T-helper 2 cell treated with Interferon-gamma antibody and Interleukin-4, amounts not matched to agents 100 ng/mL and 5 ng/mL, for 36 hours (primary cell): Measurements from ENCODE around the gene CHMP6. TPM values are rescaled to one million over a fixed set of nuclear protein-coding genes. Genes with fewer than 3 reads are reported as not detected.

Source experiments
- intact Hi-C: fragments of 100-400 bp; cut with micrococcal nuclease; formaldehyde crosslinking; loops from one replicate; pipeline ENCODE4 v1.15.1; 2023
- total RNA-seq: library from RNA; stranded (reverse); gene quantifications from 2 replicates; pipeline ENCODE4 v1.2.3, GENCODE V29; 2022

The CHMP6 gene
- total RNA-seq, 1 donor from 2014 or later: 39.6 TPM

- intact Hi-C loops: no loop called here
These were observed 48.5 kb downstream of the CHMP6 start for GRCh38 chr17:81039854-81040758.

- intact Hi-C loops: no loop called here
These were observed 49.2 kb downstream of the CHMP6 start for GRCh38 chr17:81040791-81041337.

- intact Hi-C loops: no loop called here
These were observed 51.0 kb downstream of the CHMP6 start for GRCh38 chr17:81042606-81043005.

DNA sequence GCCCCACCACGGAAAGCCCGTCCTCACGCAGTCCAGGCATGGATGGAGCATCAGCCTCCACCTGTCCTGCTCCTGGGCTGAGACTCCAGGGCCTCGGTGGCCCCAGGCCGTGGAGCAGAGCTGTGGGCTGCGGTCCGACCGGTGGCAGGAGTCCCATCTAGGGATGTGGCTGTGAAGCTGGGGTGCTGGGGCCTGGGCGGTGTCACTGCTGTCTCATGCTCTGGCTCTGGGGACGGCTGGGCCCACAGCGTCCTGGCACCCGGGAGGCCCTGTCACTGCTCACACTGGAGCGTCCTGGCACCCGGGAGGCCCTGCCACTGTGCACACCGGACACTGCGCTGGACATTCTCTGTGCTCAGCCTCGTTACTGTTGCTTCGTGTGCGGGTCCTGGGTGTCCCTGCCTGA is 51.7 kb downstream of the CHMP6 start:
- intact Hi-C loops: no loop called here

DNA sequence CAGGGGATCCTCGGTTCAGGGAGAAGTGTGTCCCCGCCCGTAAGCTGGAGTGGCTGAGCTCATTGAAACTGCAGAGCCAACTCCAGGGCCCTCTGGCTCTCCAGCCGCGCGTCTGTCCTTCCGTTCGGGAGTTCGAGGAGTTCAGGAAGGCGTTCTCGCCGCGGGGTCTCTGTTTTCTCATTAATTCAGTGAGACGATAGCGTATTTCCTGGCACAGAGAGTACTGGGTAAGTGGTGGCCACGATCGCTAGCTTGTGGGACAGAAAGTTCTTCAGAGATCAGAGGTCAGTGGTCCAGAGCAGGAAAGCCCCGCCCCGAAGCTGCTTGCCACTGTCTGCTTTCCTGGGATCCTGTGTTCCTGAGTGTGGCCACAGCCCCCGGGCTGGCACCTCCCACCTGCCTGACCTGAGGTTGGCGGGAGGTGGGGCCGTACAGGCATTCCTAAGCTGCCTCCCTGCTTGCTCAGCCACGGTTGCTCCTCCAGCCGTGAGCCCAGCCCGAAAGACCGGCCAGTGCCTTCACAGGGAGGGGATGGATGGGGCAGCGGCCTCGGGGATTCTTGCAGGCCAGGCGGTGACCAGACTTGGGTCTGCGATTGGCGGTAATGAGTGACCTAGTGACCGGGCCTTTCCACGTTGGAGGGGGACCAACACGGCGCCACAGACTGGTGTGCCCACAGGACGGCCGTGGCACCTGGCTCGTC is 52.2 kb downstream of the CHMP6 start:
- intact Hi-C loops: no loop called here

DNA sequence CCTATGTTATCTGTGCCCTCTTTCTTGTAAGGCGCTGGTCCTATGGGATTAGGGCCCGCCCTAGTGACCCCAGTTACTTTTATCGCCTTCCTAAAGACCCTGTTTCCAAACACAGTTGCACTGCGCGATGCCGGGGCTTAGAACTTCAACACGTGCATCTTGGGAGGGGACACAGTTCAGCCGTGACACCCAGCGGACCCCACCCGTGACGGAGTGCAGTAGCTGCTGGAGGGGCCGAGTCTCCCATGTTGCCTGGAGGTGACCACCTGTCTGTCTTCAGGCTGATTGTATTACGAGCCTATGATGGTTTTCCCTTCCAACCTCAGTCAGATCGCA is 52.8 kb downstream of the CHMP6 start:
- intact Hi-C loops: no loop called here

GRCh38 chr17:81044764-81045589 is 53.3 kb downstream of the CHMP6 start:
- intact Hi-C loops: no loop called here

GRCh38 chr17:81045590-81046095 is 54.0 kb downstream of the CHMP6 start:
- intact Hi-C loops: no loop called here

DNA sequence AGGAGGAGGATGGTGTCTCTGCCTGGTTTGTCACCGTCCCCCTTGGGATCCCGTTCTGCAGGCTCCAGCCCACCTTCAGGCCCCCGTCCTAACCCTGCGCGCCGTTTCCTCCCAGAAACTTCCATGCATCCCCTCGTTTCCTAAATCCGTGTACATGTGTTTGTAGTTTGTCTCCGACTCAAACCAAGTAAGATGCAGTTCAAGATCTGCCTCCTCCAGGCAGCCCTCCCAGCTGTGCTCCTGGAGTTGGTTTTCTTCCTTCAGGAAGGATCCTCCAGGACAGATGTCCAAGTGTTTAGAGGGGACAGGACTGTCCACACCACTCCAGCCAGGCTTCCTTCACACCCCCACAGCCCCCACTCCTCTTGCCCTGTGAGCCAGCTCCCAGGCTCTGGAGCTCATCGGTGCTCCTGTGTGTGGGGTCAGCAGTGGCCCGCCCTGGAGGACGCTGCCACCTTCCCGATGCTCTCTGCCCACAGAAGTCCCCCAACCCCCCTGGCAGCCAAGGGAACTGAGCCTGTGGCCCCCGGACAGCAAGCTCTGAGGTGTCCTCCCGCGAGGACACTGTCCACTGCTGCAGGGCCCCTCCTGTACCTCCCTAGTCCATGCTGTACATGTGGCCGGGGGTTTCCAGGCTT is 54.6 kb downstream of the CHMP6 start:
- intact Hi-C loops: no loop called here

DNA sequence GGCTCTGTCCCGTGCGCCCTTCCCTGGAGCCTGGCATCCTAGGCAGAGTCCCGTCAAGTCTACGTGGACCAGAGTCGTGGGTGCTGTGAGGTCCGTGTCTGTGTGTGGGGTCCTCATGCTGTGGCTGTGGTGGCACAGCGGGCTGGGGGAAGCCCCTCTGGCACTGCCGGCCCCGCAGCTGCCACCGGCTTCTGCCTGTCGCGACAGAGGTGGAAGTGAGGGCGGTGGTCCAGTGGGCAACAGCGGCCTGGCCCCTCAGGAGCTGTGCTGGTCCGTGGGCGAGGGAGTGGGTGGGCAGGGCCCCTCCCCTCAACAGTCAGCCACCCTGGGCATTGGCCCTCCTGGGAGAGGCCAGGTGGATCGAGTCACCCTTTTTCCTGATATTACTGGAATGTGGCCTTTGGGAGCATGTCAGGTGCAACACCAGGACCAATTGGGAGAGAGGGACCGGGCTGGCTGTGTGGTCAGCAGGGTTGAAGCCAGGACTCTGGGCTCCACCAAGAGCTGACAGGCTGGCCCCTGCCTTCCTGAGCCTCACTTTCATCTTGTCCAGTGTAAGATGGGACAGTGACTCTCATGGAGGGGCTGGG is 55.2 kb downstream of the CHMP6 start:
- intact Hi-C loops: no loop called here

DNA sequence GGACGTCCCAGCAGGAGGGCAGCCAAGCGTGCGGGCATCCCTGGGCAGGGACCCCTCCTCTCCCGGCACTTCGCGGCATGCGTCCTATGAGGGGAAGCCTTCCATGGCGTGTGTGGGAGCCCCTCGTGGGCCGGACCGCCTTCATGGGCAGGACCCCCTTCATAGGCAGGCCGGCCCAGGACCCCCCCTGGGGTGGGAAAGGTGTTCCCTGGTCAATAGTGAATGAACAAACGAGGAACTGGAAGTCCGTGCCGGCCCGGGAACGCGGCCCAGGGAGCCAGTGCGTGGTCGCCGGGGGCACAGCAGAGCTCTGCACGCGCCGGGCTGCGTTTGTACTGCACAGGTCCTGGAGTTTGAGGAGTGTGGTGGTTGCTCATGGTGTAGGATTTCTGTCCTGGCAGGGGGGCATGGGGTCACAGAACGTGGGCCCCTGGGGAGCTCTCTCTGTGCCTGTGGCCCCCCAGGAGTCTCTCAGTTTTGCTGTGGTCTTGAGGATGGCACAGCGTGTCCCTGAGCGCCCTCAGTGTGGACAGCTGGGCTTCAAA is 57.3 kb downstream of the CHMP6 start:
- intact Hi-C loops: no loop called here

GRCh38 chr17:81049372-81049911 is 57.8 kb downstream of the CHMP6 start:
- intact Hi-C loops: no loop called here

Other genes with a start within 250 kb of the CHMP6 start
- gene BAIAP2, start 43.3 kb downstream of the CHMP6 start, total RNA-seq: 5.3 and 5.5 TPM in 2 replicates
- not detected in 2 replicates for gene PVALEF, start 173.7 kb downstream of the CHMP6 start, total RNA-seq
- gene AATK, start 174.4 kb downstream of the CHMP6 start, total RNA-seq: 0.27 and 0.32 TPM in 2 replicates
- 13.7 and 14.4 TPM in 2 replicates for gene CEP131, start 231.1 kb downstream of the CHMP6 start, total RNA-seq
- gene TEPSIN, start 247.2 kb downstream of the CHMP6 start, total RNA-seq: 43.1 and 50.8 TPM in 2 replicates
- 42.5 and 43.3 TPM in 2 replicates for gene NDUFAF8, start 247.5 kb downstream of the CHMP6 start, total RNA-seq